HepG2 (cell line): ENCODE data around the gene SNUPN. TPM values are rescaled to one million over a fixed set of nuclear protein-coding genes. Genes with fewer than 3 reads are reported as not detected.

ENCODE experiments used
- FOSL2 ChIP-seq: sonication (generic); formaldehyde crosslinking; IDR thresholded peaks from 2 replicates; pipeline ENCODE4 v1.4.0; 2020; ENCODE audit warnings: missing genetic modification reagents
- HOMEZ ChIP-seq: IDR thresholded peaks from 2 replicates; pipeline ENCODE4 v1.6.1; 2016; ENCODE audit warnings: low read depth
- MYC ChIP-seq: sonication (generic); formaldehyde crosslinking; IDR thresholded peaks from 2 replicates; pipeline ENCODE4 v1.9.0; 2021; ENCODE audit warnings: missing genetic modification reagents, borderline replicate concordance
- TRIM24 ChIP-seq: sonication (generic); formaldehyde crosslinking; IDR thresholded peaks from 2 replicates; pipeline ENCODE4 v1.8.0; 2022; ENCODE audit warnings: mild to moderate bottlenecking, missing genetic modification reagents
- ZFY ChIP-seq: sonication (generic); formaldehyde crosslinking; IDR thresholded peaks from 2 replicates; pipeline ENCODE4 v1.4.0; 2020; ENCODE audit warnings: missing genetic modification reagents
- ZNF407 ChIP-seq: sonication (generic); formaldehyde crosslinking; IDR thresholded peaks from one replicate; pipeline ENCODE4 v1.5.1; 2020; ENCODE audit warnings: mild to moderate bottlenecking, missing genetic modification reagents; ENCODE audit errors: not compliant biosample characterization
- ZNF687 ChIP-seq: sonication (generic); formaldehyde crosslinking; IDR thresholded peaks from 2 replicates; pipeline ENCODE4 v1.5.1; 2020; ENCODE audit warnings: mild to moderate bottlenecking, missing genetic modification reagents, moderate library complexity
- ZNF704 ChIP-seq: sonication (generic); formaldehyde crosslinking; IDR thresholded peaks from 2 replicates; pipeline ENCODE4 v1.8.1; 2023; ENCODE audit warnings: mild to moderate bottlenecking, inconsistent platforms, moderate library complexity, missing genetic modification reagents, borderline replicate concordance
- polyA plus RNA-seq, 8 experiments: library from polyadenylated mRNA; depleted of rRNA in 3 of 8; stranded (reverse) in 7 of 8; unstranded in 1 of 8; fragments of >200 nt; fragmentation: Illumina TruSeq in 4 of 8; extraction: Trizol in 4 of 8; gene quantifications; 2 replicates each; pipeline versions ENCODE4 v1.2.1 to v1.2.3, GENCODE V29; 2011 to 2016; ENCODE audit warnings: low read depth in 4 of 8, missing spikeins in 1 of 8, mixed read lengths in 1 of 8; ENCODE audit not compliant: insufficient read depth in 1 of 8
- total RNA-seq, 5 experiments: library from RNA; depleted of rRNA; stranded (reverse); fragments of >200 nt; fragmentation: Illumina TruSeq; extraction: Trizol; gene quantifications; 2 replicates each; pipeline ENCODE4 v1.2.3, GENCODE V29; 2016; ENCODE audit warnings: low read depth in 1 of 5

The SNUPN gene
- total and polyA plus RNA-seq, 2 of the 13 experiments (the other 11 are each of a cell fraction or from before 2014, with no cell fraction given): 9.0 to 16.4 TPM

GRCh38 chr15:75650908-75651809 lies 25.6 kb upstream of the SNUPN start (continued):
- TF ChIP-seq ZNF687: peak; percentile 96
- peak; percentile 83 for TF ChIP-seq MYC (CRISPR knock-in tag)
- TF ChIP-seq ZFY (CRISPR knock-in tag): peak; percentile 68
- no peak for TF ChIP-seq ZNF704 (CRISPR knock-in tag)
- no peak for TF ChIP-seq ZNF407 (CRISPR knock-in tag)
- peak; percentile 57; the same call in 1 of the 2 replicates for TF ChIP-seq HOMEZ (CRISPR knock-in tag)
- TF ChIP-seq TRIM24 (CRISPR knock-in tag): no peak
- TF ChIP-seq FOSL2 (CRISPR knock-in tag): peak; percentile 99
